Measurements from ENCODE around the gene IL12RB1.

- no peak for TF ChIP-seq EZH2phosphoT487 (IDR thresholded peaks at IDR 0.05; ENCODE audit: low read depth)
- TF ChIP-seq CTCF (IDR thresholded peaks at IDR 0.05; ENCODE audit: low read depth, low read length), result no peak
Measured at GRCh38 chr19:18051887-18052286, 34.8 kb downstream of the IL12RB1 start.

All from OCI-LY3 (cell line).